ENCODE measurements around the gene ABCA2. TPM values are rescaled to one million over a fixed set of nuclear protein-coding genes. Genes with fewer than 3 reads are reported as not detected.

ABCA2 gene
- total and polyA plus RNA-seq, 12 donors: 2.9 to 150 (median 31.5) TPM

DNA sequence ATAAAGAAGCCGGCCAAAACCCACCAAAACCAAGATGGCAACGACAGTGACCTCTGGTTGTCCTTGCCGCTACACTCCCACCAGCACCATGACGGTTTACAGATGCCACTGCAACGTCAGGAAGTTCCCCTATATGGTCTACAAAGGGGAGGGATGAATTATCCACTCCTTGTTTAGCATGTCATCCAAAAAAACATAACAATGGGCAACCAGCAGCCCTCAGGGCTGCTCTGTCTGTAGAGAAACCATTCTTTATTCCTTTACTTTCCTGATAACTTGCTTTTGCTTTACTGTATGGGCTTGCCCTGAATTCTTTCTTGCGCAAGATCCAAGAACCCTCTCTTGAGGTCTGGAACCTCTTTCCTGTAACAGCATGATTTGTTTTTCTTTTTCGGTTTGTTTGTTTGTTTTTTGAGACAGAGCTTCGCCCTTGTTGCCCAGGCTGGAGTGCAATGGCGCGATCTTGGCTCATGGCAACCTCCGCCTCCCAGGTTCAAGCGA, 47.3 kb upstream of the ABCA2 start:
- Histone ChIP-seq H3K4me3 (no peak overlapping the region), H3K4me1 (replicated peaks in 1 of 2) (peaks cover 6 to 24% of the 10 kb centered on the region in 2 donors), H3K27me3 (no peaks in the 10 kb centered on the region), H3K36me3 (replicated peaks in 1 of 2) (peaks cover 0 to 16% of the 10 kb centered on the region in 2 donors), H3K9me3 (replicated peaks in 1 of 3) (no peaks in the 10 kb centered on the region), H3K27ac (no peak overlapping the region)
- intact Hi-C loops (cut with DNase I): no loop called here
- no peak for DNase-seq
- 75 to 78% (median 76%) methylated on average over 12 of the region's 12 CpGs for WGBS, 4 donors
- TF ChIP-seq POLR2A (IDR thresholded peaks at IDR 0.05): no peak
- TF ChIP-seq CTCF (IDR thresholded peaks at IDR 0.05): no peak

DNA sequence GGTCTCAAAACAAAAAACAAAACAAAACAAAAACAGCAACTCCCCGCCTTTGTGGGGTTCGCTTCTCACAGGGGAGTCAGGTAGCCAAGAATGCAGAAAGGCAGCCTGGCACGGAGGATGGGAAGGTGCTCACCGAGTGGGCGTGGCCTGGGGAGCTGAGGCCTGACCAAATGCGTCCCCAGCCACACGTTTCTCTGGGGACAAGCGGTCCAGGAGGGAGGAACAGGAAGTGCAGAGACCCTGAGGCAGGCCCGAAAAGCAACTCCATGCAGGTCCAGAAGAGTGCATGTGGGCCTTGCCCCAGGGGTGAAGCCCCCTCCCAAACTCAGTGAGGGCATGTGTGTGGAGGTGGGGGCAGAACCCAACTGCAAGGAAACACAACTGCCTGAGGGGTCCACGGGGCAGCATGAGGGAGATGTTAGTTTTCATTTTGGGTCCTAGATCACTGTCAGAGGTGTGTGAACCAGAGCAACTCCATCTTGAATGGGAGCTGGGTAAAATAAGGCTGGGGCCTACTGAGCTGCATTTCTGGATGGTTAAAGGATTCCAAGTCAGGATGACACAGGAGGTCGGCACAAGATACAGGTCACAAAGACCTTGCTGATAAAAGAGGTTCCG, 46.7 kb upstream of the ABCA2 start:
- TF ChIP-seq CTCF (IDR thresholded peaks at IDR 0.05) (no peak), POLR2A (IDR thresholded peaks at IDR 0.05) (no peak)
- Histone ChIP-seq H3K27me3 (peaks cover under 1% of the 10 kb centered on the region), H3K9me3 (replicated peaks in 1 of 3) (no peaks in the 10 kb centered on the region), H3K27ac (no peak overlapping the region), H3K4me3 (no peak overlapping the region), H3K36me3 (replicated peaks in 1 of 2) (peaks cover 0 to 11% of the 10 kb centered on the region in 2 donors), H3K4me1 (replicated peaks in 1 of 2) (peaks cover 6 to 24% of the 10 kb centered on the region in 2 donors)
- DNase-seq: no peak
- intact Hi-C loops (cut with DNase I): no loop called here
- WGBS, 4 donors: 79 to 83% (median 79%) methylated on average over 11 to 12 of the region's 12 CpGs

- H3K4me3 ChIP-seq: no peak overlapping the region
- peaks cover 0 to 3% of the 10 kb centered on the region in 2 donors for H3K36me3 ChIP-seq (replicated peaks in 1 of 2)
- H3K27ac ChIP-seq: no peak overlapping the region
- DNase-seq: no peak
- intact Hi-C loops (cut with DNase I): no loop called here
- no peak for TF ChIP-seq POLR2A (IDR thresholded peaks at IDR 0.05)
- no peak for TF ChIP-seq CTCF (IDR thresholded peaks at IDR 0.05)
- no peaks in the 10 kb centered on the region for H3K9me3 ChIP-seq (replicated peaks in 1 of 3)
- H3K27me3 ChIP-seq: peaks cover 8% of the 10 kb centered on the region
- peaks cover 6 to 20% of the 10 kb centered on the region in 2 donors for H3K4me1 ChIP-seq (replicated peaks in 1 of 2)
- WGBS, 4 donors: 86 to 92% (median 90%) methylated on average over 8 of the region's 8 CpGs
These were observed 46.0 kb upstream of the ABCA2 start for GRCh38 chr9:137073992-137074399.

DNA sequence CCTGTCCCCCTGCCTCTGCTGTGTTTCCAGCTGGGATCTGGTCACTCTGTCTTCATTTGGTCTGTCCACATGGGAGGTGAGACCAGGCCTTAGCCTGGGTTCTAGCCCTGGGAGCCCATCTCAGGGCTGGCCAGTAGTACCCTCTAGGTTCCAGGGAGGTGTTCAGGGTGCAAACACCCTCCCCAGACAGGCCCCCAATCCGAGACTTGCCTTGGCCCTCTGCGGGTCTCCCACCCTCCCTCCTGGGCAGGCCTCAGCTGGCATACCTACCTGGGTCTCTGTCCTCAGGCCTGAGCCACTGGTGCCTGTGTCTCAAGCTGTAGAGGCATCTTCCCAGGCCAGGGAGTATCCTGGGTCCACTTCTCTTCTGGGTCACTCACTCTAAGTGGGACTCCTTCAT, 43.2 kb upstream of the ABCA2 start:
- no peak for DNase-seq
- no peaks in the 10 kb centered on the region for H3K36me3 ChIP-seq (replicated peaks in 1 of 2)
- H3K4me1 ChIP-seq (replicated peaks in 1 of 2): peaks cover 0 to 8% of the 10 kb centered on the region in 2 donors
- peak overlapping the region in 2 of 5 donors; percentile 55 to 61 for H3K27ac ChIP-seq
- no peak for TF ChIP-seq CTCF (IDR thresholded peaks at IDR 0.05)
- TF ChIP-seq POLR2A (IDR thresholded peaks at IDR 0.05): no peak
- WGBS, 4 donors: 92 to 100% (median 97%) methylated on average over 2 of the region's 2 CpGs; no CpG with 5 or more reads in 1 of the 4 donors
- no peaks in the 10 kb centered on the region for H3K9me3 ChIP-seq (replicated peaks in 1 of 3)
- no peak overlapping the region for H3K4me3 ChIP-seq
- intact Hi-C loops (cut with DNase I): no loop called here
- peaks cover 12% of the 10 kb centered on the region for H3K27me3 ChIP-seq
